T-helper 1 cell (primary cell): ENCODE results near the gene HOMER3.

Experiments used
- DNase-seq, 5 donors: peaks; one replicate each; pipeline ENCODE4 v3.0.0-alpha.2; 2012 to 2020

The HOMER3 gene

GRCh38 chr19:18900700-18901481, 40.1 kb downstream of the HOMER3 start:
- DNase-seq = no peak

DNA sequence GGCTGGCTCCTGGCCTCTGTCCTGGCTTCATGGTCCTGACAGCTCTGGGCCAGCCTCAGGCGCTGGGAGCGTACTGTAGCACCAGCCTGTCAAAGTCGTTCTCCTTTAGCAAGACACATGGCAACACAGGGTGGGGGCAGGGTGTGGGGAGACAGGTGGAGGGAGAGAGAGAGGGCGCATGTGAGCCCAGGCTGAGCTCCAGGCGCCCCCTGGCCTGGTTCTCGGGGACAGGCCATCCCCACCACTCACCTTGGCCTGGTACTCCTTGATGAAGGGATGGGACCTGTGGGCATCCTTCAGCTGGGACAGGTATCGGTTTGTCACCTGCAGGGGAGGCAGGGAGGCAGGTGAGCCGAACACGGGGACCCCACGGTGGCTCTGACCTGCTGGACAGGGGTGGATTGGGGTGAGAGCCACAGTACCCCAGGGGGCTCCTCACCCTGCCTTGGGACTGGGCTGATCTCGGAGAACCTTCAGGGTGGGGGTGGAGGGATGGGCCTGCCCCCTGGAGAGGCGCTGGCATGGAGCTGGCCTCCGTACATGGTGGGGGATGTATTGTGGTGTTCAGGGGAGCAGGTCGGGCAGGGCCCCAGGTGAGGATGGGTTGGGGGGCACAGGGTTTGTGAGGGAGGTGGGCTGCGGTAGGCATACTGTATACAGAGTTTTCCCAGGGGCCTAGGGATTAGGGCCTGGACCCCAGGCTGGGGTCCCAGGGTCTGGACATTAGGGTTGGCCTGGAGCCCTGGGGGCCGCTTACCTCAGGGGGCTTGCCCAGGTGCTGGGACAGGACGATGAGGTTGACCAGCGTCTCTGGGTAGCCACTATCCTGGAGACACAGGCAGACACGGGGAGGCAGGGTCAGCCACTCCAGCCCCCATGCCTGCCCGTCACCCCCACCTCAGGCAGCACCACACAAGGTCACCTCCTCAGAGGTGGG, 41.1 kb downstream of the HOMER3 start:
- DNase-seq = no peak

GRCh38 chr19:18898607-18899408, 42.2 kb downstream of the HOMER3 start:
- DNase-seq = no peak

- DNase-seq = no peak
These were observed 42.9 kb downstream of the HOMER3 start for GRCh38 chr19:18898081-18898606.

DNA sequence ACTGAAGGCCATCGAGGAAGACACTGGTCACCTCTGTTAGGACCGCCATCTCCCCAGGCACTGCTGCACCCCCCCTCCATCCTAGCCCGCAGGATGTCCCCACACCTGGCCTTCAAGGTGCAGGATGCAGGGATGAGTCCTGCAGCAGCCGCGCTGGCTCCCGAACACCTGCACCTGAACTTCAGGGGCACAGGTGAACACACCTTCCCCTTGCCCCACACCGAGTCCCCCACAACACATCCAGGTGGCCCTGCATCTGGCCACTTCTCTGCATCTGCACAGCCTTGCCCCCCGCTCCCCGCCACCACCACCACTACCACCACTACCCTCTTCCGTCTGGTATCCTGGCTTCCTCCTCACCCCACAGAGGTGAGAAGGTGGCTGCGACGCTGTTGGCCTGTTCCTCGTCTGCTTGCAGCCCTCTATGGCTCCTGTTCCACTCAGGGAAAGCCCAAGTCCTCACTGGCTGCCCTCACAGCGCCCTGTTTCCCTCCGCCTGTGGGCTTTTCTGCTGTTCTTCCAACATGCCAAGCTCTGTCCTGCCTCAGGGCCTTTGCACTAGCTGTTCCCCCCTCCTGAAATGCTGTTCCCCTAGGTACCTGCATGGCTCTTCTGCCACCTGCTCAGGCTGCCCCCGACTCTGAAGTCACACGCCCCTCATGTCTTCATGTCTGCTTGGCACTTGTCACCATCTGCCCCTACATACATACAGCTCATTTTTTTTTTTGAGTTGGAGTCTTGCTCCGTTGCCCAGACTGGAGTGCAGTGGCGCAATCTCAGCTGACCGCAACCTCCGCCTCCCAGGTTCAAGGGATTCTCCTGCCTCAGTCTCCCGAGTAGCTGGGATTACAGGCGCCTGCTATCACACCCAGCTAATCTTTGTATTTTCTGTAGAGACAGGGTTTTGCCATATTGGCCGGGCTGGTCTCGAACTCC, 43.7 kb downstream of the HOMER3 start:
- no peak for DNase-seq

DNA sequence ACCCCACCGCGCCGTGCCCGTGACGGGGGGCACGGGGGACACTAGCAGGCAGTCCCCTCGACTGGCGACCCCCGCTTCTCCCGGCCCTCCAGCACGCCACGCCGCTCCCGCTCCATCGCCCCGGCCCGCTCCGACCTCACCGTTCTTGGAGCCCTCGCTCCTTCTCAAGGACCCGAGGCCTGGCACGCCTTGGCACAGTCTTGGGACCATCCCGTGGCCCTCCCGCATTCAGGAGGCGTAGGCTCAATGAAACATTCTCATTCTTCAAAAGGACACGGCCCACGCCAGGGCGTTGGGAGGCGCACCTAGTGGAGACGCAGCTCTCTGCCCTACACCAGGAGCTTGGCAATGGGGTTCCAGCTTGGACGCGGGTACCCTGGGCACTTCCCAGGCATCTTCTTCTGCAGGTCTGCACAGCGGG, 44.6 kb downstream of the HOMER3 start:
- no peak for DNase-seq

- DNase-seq = no peak
These were observed 45.1 kb downstream of the HOMER3 start, which contains the start of gene CERS1 for GRCh38 chr19:18895824-18896341. TSS of gene CERS1 (minus strand) at chr19:18896158. CDS start at chr19:18896072, 86 bp downstream.

DNA sequence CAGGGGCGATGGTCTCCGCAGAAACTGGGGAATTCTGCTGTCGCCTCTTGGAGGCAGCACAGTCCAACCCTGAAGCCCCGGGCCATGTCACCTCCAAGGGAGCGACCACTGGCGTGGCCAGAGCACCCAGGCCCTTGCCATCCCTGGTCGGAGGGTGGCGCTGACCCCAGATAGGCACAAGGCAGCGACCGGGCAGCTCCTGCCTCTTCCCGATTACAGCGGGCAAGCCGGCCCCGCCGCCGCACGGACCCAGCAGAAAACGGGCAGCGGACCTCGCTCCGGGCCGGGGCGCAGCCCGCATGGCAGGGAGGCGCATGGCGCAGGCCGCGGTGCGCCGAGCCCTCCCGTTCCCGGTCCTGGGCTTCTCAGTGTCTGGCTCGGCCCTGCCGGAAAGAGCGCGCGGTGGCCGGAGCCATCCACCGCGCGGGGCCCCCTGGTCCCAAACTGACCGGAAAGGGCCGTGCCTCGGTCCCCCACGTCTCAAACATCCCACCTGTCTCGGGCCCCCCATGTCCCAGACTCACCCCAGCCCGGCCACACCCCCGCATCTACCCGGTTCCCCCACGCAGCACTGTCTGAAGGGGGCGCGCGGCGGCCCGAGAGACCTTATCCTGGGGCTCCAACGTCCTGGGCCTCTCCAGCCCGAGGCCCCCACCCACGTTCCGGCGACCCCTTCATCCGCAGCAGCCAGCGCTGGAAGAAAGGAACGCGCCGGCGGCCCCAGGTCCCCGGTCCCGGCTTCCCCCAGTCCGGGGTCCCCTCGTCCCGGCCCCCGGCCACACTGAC, 45.8 kb downstream of the HOMER3 start:
- DNase-seq = no peak

DNA sequence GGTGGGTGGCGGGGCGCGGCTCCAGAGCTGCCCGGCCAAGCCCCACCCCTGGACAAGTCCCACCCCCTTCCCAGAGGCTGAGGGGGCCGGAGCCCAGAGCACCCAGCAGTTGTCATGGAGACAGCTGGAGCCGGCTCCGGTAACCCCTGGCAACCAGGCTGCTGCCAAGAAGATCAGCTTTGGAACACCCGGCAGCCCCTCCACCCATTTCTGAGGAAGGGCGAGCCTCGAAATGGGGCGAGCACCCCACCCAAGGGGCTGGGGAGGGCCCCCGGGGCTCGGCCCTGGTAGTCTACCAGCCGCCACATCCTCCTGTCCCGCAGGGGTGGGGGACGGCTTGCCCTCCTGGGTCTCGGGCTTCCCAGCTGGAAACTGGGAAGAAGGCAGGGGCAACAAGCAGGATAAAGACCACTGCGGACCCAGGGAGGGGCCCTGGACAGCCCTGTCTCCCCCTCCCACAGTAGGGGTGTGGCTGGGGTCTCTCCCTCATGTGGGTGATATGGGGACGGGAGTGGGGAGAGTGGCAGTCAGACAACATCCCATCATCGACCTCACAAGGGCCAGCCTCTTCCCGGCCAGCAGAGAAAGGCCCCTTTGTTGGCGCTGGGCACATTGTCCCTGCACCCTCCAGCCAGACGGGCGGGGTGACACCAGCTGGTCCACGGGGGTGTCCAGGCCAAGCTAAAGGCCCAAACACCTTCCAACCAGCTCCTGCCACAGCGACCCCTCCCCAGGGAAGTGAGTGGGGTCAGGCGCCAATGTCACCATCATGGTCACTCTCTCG, 46.6 kb downstream of the HOMER3 start:
- no peak for DNase-seq

GRCh38 chr19:18893587-18894253, 47.3 kb downstream of the HOMER3 start:
- DNase-seq = no peak

- DNase-seq = no peak
These were observed 50.9 kb downstream of the HOMER3 start for GRCh38 chr19:18889949-18890745.

DNA sequence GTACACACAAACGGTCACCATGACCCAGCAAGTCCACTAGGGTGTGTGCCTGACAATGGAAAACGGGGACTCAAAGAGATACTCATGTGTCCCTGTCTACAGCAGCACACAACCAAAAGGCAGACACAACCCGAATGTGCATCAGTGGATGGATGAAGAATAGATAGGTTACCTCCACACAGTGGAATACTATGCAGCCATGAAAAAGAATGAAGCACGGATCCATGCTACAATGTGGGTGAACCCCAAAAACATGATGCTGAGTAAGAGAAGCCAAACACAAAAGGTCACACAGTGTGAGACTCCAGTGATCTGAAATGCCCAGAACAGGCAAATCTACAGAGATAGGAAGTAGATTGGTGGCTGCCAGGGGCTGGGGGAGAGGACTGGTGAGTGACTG, 54.0 kb downstream of the HOMER3 start:
- no peak for DNase-seq

GRCh38 chr19:18883526-18884304, 57.3 kb downstream of the HOMER3 start:
- no peak for DNase-seq

DNA sequence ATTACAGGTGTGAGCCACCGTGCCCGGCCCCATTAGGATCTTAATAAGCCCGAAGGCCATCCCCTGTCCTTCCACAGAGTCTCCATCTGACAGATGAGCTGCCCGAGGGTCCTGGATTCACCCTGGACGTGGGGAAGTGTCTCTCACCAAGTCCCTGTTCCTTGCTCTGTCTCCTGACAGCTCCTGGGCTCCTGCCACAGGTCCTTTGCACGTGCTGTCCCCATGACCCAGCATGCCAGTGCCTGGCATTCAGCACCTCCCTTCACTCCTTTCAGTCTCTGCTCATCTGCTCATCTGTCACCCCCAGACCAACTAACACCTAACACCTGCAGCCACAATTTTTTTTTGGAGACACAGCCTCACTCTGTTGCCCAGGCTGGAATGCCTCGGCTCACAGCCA, 59.5 kb downstream of the HOMER3 start:
- no peak for DNase-seq

DNA sequence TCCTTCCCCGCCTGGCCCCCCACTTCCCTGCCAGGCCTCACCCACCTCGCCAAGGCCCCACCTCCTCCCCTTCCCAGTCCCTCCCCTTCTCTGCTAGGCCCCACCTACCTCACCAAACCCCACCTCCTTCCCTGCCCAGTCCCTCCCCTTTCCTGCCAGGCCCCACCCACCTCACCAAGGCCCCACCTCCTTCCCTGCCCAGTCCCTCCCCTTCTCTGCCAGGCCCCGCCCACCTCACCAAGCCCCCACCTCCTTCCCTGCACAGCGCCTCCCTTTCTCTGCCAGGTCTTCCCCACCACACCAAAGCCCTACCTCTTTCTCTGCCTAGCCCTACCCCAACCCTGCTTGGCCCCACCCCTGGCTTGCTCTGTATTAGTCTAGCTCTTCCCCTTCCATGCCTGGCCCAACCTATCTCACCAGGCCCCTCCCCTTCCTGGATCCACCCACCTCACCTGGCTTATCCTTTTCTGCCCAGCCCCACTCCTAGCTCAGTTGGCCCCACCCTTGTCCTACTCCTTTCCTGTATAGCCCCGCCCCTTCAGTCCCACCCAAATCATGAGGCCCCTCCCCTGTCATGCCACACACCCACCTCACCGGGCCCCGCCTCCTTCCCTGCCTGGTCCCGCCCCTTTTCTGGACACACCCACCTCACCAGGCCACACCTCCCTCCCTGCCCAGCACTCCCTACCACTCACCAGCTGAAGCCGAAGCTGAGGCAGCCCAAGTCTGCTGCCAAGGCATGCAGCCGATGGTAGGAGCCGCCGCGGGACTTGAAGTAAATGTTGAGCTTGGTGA, 61.2 kb downstream of the HOMER3 start:
- peak in 1 of 5 donors; percentile 11 for DNase-seq
